CD4-positive, alpha-beta T cell (primary cell): ENCODE measurements around the gene HSPA9. TPM values are rescaled to one million over a fixed set of nuclear protein-coding genes. Genes with fewer than 3 reads are reported as not detected.

ENCODE experiments used
- ATAC-seq: fragments of 200-7000 bp; cut with Tn5 transposase; one replicate; pipeline ENCODE4 v1.10.0; 2022; ENCODE audit warnings: mild to moderate bottlenecking; ENCODE audit not compliant: poor library complexity
- CTCF ChIA-PET: fragments of 350-600 bp; sonication (Branson Sonifier 250); formaldehyde crosslinking; loops from one replicate; lab custom pipeline; 2021; ENCODE audit warnings: antibody characterized with exemption, inconsistent platforms; lab: Charles Lee
- POLR2A ChIA-PET: fragments of 350-600 bp; sonication (Branson Sonifier 250); formaldehyde crosslinking; loops from one replicate; lab custom pipeline; 2021; ENCODE audit warnings: antibody characterized with exemption, inconsistent platforms; lab: Charles Lee
- DNase-seq, 14 experiments: peaks; one replicate each; pipeline ENCODE4 v3.0.0-alpha.2; 2013 to 2020; ENCODE audit warnings: mixed read lengths in 2 of 14
- H3K27ac ChIP-seq, 2 donors: one replicate each; pipeline versions ENCODE4 v1.5.1 to v1.7.0; 2013; ENCODE audit warnings: low read length in 2 of 2, low read depth in 1 of 2, mild to moderate bottlenecking in 1 of 2
- H3K27me3 ChIP-seq, 2 experiments: 1 replicate in 1 of 2; 2 replicates in 1 of 2; pipeline versions ENCODE4 v1.6.1 to v1.7.0; 2013; ENCODE audit warnings: low read length in 2 of 2, control low read depth in 1 of 2, mild to moderate bottlenecking in 1 of 2, moderate library complexity in 1 of 2; ENCODE audit not compliant: insufficient read depth in 2 of 2, control insufficient read depth in 1 of 2
- H3K36me3 ChIP-seq: one replicate; pipeline ENCODE4 v1.6.1; 2013; ENCODE audit warnings: low read length, control low read depth; ENCODE audit not compliant: insufficient read depth
- H3K4me1 ChIP-seq: one replicate; pipeline ENCODE4 v1.6.1; 2013; ENCODE audit warnings: low read length, control low read depth; ENCODE audit not compliant: insufficient read depth
- H3K4me3 ChIP-seq: one replicate; pipeline ENCODE4 v1.5.1; 2013; ENCODE audit warnings: mild to moderate bottlenecking, low read length, moderate library complexity
- H3K9me3 ChIP-seq, 2 experiments: 1 replicate in 1 of 2; 2 replicates in 1 of 2; pipeline versions ENCODE4 v1.6.1 to v1.7.0; 2013; ENCODE audit warnings: low read length in 2 of 2, mild to moderate bottlenecking in 2 of 2, control low read depth in 1 of 2, moderate library complexity in 1 of 2; ENCODE audit not compliant: control insufficient read depth in 1 of 2, insufficient read depth in 1 of 2
- H3K27ac Mint-ChIP-seq: one replicate; pipeline ENCODE4 v1.8.0; 2020; ENCODE audit warnings: mixed read lengths
- H3K27me3 Mint-ChIP-seq: one replicate; pipeline ENCODE4 v1.8.0; 2021; ENCODE audit warnings: mixed read lengths
- H3K36me3 Mint-ChIP-seq: one replicate; pipeline ENCODE4 v1.8.0; 2021; ENCODE audit warnings: low read depth, mixed read lengths
- H3K4me1 Mint-ChIP-seq: one replicate; pipeline ENCODE4 v1.8.0; 2021; ENCODE audit warnings: low read depth, mixed read lengths
- H3K4me3 Mint-ChIP-seq: one replicate; pipeline ENCODE4 v1.8.0; 2020; ENCODE audit warnings: mild to moderate bottlenecking, mixed read lengths
- H3K9me3 Mint-ChIP-seq: one replicate; pipeline ENCODE4 v1.8.0; 2020; ENCODE audit warnings: mixed read lengths
- CTCF ChIP-seq: fragments of 200-600 bp; IDR thresholded peaks from one replicate; pipeline ENCODE4 v1.8.0; 2022; ENCODE audit warnings: antibody characterized with exemption, mild to moderate bottlenecking
- intact Hi-C, 2 experiments: fragments of 100-400 bp; cut with DNase I in 1 of 2; cut with micrococcal nuclease in 1 of 2; formaldehyde crosslinking; loops; one replicate each; pipeline versions ENCODE4 v1.15.1 to v1.9.0; 2023 to 2025; cut with DNase I, micrococcal nuclease
- total RNA-seq, 174 experiments: library from RNA in 2 of 174; stranded (reverse) in 2 of 174; gene quantifications; one replicate each; pipeline ENCODE4 v1.2.3 and lab custom pipeline; 2021 to 2026

Gene HSPA9
- total RNA-seq, 2 experiments from 2014 or later, result 354 to 366 TPM

- Mint-ChIP-seq H3K27ac (no peak overlapping the region), H3K9me3 (peaks cover 1% of the 10 kb centered on the region), H3K4me3 (no peak overlapping the region), H3K4me1 (peaks cover 9% of the 10 kb centered on the region), H3K27me3 (peaks cover 8% of the 10 kb centered on the region), H3K36me3 (peaks cover 3% of the 10 kb centered on the region)
- no peak for TF ChIP-seq CTCF
- Histone ChIP-seq H3K27ac (no peak overlapping the region), H3K4me1 (peaks cover 10% of the 10 kb centered on the region), H3K4me3 (no peak overlapping the region), H3K9me3 (peaks cover 0 to 5% of the 10 kb centered on the region in 2 experiments), H3K27me3 (no peaks in the 10 kb centered on the region), H3K36me3 (no peaks in the 10 kb centered on the region)
- no peak for DNase-seq
- CTCF ChIA-PET, result no interaction called here
- intact Hi-C loops, result loop anchor here in 1 of 2 experiments (5.0 kb wide), 1 partner anchor 617 kb away; the partner anchor contains the start of gene SIL1
- POLR2A ChIA-PET, result no interaction called here
- ATAC-seq, result no peak
Observed at GRCh38 chr5:138580777-138581176, 5.6 kb upstream of the HSPA9 start.

- DNase-seq (no peak), ATAC-seq (no peak)
- no peak for TF ChIP-seq CTCF
- H3K4me1 ChIP-seq, result peaks cover 12% of the 10 kb centered on the region
- H3K36me3 Mint-ChIP-seq, result peaks cover 10% of the 10 kb centered on the region
- peaks cover 1% of the 10 kb centered on the region for H3K9me3 Mint-ChIP-seq
- intact Hi-C loops, result loop anchor here in 1 of 2 experiments (5.0 kb wide), 1 partner anchor 617 kb away; the partner anchor contains the start of gene SIL1
- no peaks in the 10 kb centered on the region for H3K27me3 ChIP-seq
- H3K4me3 ChIP-seq, result no peak overlapping the region
- no peak overlapping the region for H3K27ac ChIP-seq
- peaks cover 0 to 5% of the 10 kb centered on the region in 2 experiments for H3K9me3 ChIP-seq
- H3K36me3 ChIP-seq, result no peaks in the 10 kb centered on the region
- ChIA-PET POLR2A (interaction anchor here (0.8 to 1.4 kb wide), 2 partner anchors 36 to 713 kb away, joined by 4 to 5 read pairs; partner anchors contain the start of gene MATR3), CTCF (interaction anchor here (0.8 to 1.4 kb wide), 4 partner anchors 12 to 228 kb away, joined by 3 to 4 read pairs (median 4); partner anchors contain the start of genes ETF1 and KDM3B)
- H3K27ac Mint-ChIP-seq, result no peak overlapping the region
- no peak overlapping the region for H3K4me3 Mint-ChIP-seq
- H3K4me1 Mint-ChIP-seq, result peaks cover 15% of the 10 kb centered on the region
- peaks cover 4% of the 10 kb centered on the region for H3K27me3 Mint-ChIP-seq
Observed at GRCh38 chr5:138580001-138580400, 4.8 kb upstream of the HSPA9 start.

- ATAC-seq (no peak), DNase-seq (no peak)
- Mint-ChIP-seq H3K4me1 (peaks cover 20% of the 10 kb centered on the region), H3K27ac (peak overlapping the region; percentile 79), H3K9me3 (peaks cover 1% of the 10 kb centered on the region), H3K27me3 (no peaks in the 10 kb centered on the region), H3K36me3 (peaks cover 15% of the 10 kb centered on the region), H3K4me3 (peak overlapping the region; percentile 50)
- Histone ChIP-seq H3K27me3 (no peaks in the 10 kb centered on the region), H3K9me3 (peaks cover 0 to 5% of the 10 kb centered on the region in 2 experiments), H3K4me3 (no peak overlapping the region), H3K36me3 (no peaks in the 10 kb centered on the region), H3K4me1 (peaks cover 12% of the 10 kb centered on the region), H3K27ac (no peak overlapping the region)
- CTCF ChIA-PET, result interaction anchor here (0.6 to 1.4 kb wide), 18 partner anchors 13 to 1215 kb away, joined by 3 to 5 read pairs (median 3); partner anchors contain the start of genes CDC23, ETF1 and KDM3B
- POLR2A ChIA-PET, result interaction anchor here (0.6 to 1.4 kb wide), 5 partner anchors 36 to 717 kb away, joined by 3 to 5 read pairs (median 3); partner anchors contain the start of genes EGR1 and MATR3
- TF ChIP-seq CTCF, result no peak
- intact Hi-C loops, result loop anchor here (1.0 to 10.0 kb wide), 13 partner anchors 115 to 1825 kb away; partner anchors contain the start of genes ANKHD1 (in 1 of the 2), CDC23 (in 1 of the 2), CDC25C (in 1 of the 2) and CYSTM1 (in 1 of the 2)
Observed at GRCh38 chr5:138579517-138579863, 4.3 kb upstream of the HSPA9 start.
